ENCODE results near the gene RERE. TPM values are rescaled to one million over a fixed set of nuclear protein-coding genes. Genes with fewer than 3 reads are reported as not detected.

Gene RERE
- total RNA-seq, 2 experiments from 2014 or later, result 45.8 to 57.1 TPM

GRCh38 chr1:8348047-8348776 lies 469.2 kb downstream of the RERE start:
- Mint-ChIP-seq H3K4me3 (no peak overlapping the region), H3K27ac (no peak overlapping the region), H3K9me3 (no peaks in the 10 kb centered on the region), H3K4me1 (ENCODE audit: low read depth) (no peaks in the 10 kb centered on the region), H3K27me3 (peaks cover 1% of the 10 kb centered on the region), H3K36me3 (ENCODE audit: low read depth) (no peaks in the 10 kb centered on the region)
- intact Hi-C loops (cut with micrococcal nuclease), result loop anchor here (5.0 kb wide), 1 partner anchor 331 kb away; no protein-coding TSS in a partner anchor
- CTCF ChIA-PET, result interaction anchor here (1.0 to 8.0 kb wide), 9 partner anchors 10 to 333 kb away, joined by 3 to 120 read pairs (median 4); no protein-coding TSS in a partner anchor
- POLR2A ChIA-PET, result no interaction called here
- DNase-seq (no peak), ATAC-seq (no peak)
- TF ChIP-seq CTCF (IDR thresholded peaks at IDR 0.05), result no peak

GRCh38 chr1:8347635-8348034 lies 469.8 kb downstream of the RERE start:
- CTCF ChIA-PET, result interaction anchor here (1.2 to 8.0 kb wide), 2 partner anchors 317 to 332 kb away, joined by 4 to 120 read pairs; no protein-coding TSS in a partner anchor

GRCh38 chr1:8345621-8346415 lies 471.6 kb downstream of the RERE start:
- DNase-seq (no peak), ATAC-seq (no peak)
- intact Hi-C loops (cut with micrococcal nuclease), result loop anchor here (5.0 kb wide), 1 partner anchor 329 kb away; no protein-coding TSS in a partner anchor
- Mint-ChIP-seq H3K4me3 (no peak overlapping the region), H3K36me3 (ENCODE audit: low read depth) (no peaks in the 10 kb centered on the region), H3K9me3 (no peaks in the 10 kb centered on the region), H3K4me1 (ENCODE audit: low read depth) (no peaks in the 10 kb centered on the region), H3K27me3 (peaks cover 1% of the 10 kb centered on the region), H3K27ac (no peak overlapping the region)
- CTCF ChIA-PET, result interaction anchor here (8.0 kb wide), 1 partner anchor 331 kb away, joined by 120 read pairs; no protein-coding TSS in a partner anchor
- POLR2A ChIA-PET, result interaction anchor here (1.0 kb wide), 1 partner anchor 31 kb away, joined by 3 read pairs; no protein-coding TSS in a partner anchor
- no peak for TF ChIP-seq CTCF (IDR thresholded peaks at IDR 0.05)

More at GRCh38 chr1:8347635-8348034, 469.8 kb downstream of the RERE start:
- DNase-seq (no peak), ATAC-seq (no peak)
- Mint-ChIP-seq H3K9me3 (no peaks in the 10 kb centered on the region), H3K27ac (no peak overlapping the region), H3K36me3 (ENCODE audit: low read depth) (no peaks in the 10 kb centered on the region), H3K27me3 (peaks cover 1% of the 10 kb centered on the region), H3K4me3 (no peak overlapping the region), H3K4me1 (ENCODE audit: low read depth) (no peaks in the 10 kb centered on the region)
- POLR2A ChIA-PET, result no interaction called here
- intact Hi-C loops (cut with micrococcal nuclease), result loop anchor here (5.0 kb wide), 1 partner anchor 330 kb away; no protein-coding TSS in a partner anchor
- TF ChIP-seq CTCF (IDR thresholded peaks at IDR 0.05), result no peak

- Mint-ChIP-seq H3K27ac (no peak overlapping the region), H3K36me3 (ENCODE audit: low read depth) (no peaks in the 10 kb centered on the region)
- intact Hi-C loops (cut with micrococcal nuclease), result loop anchor here (5.0 kb wide), 1 partner anchor 328 kb away; no protein-coding TSS in a partner anchor
These were observed 472.4 kb downstream of the RERE start for GRCh38 chr1:8344893-8345507.

More at GRCh38 chr1:8344893-8345507, 472.4 kb downstream of the RERE start:
- no peak for TF ChIP-seq CTCF (IDR thresholded peaks at IDR 0.05)
- ChIA-PET CTCF (no interaction called here), POLR2A (interaction anchor here (1.0 kb wide), 1 partner anchor 31 kb away, joined by 3 read pairs; no protein-coding TSS in a partner anchor)
- H3K4me3 Mint-ChIP-seq, result no peak overlapping the region
- DNase-seq (no peak), ATAC-seq (no peak)
- no peaks in the 10 kb centered on the region for H3K9me3 Mint-ChIP-seq
- peaks cover 1% of the 10 kb centered on the region for H3K27me3 Mint-ChIP-seq
- no peaks in the 10 kb centered on the region for H3K4me1 Mint-ChIP-seq (ENCODE audit: low read depth)
